H7 (cell line): ENCODE data around the gene CRLF3. TPM values are rescaled to one million over a fixed set of nuclear protein-coding genes. Genes with fewer than 3 reads are reported as not detected.

Source experiments
- DNase-seq: peaks from one replicate; pipeline ENCODE4 v3.0.0; 2012
- H3K27me3 ChIP-seq: 2 replicates; pipeline ENCODE4 v1.6.0; 2011; ENCODE audit warnings: mild to moderate bottlenecking, low read length; ENCODE audit not compliant: control insufficient read depth, insufficient read depth
- H3K36me3 ChIP-seq: replicated peaks from 2 replicates; pipeline ENCODE4 v1.5.1; 2011; ENCODE audit warnings: low read length; ENCODE audit not compliant: control insufficient read depth, insufficient read depth
- H3K4me3 ChIP-seq: 2 replicates; pipeline ENCODE4 v1.5.1; 2011; ENCODE audit warnings: low read depth, mild to moderate bottlenecking, control low read depth, low read length, moderate library complexity; ENCODE audit not compliant: insufficient read depth
- total RNA-seq: library from RNA; depleted of rRNA; stranded (reverse); fragments of >200 nt; shearing (Covaris generic); gene quantifications from 2 replicates; pipeline ENCODE4 v1.2.3, GENCODE V29; 2014; rRNA removed

CRLF3 gene, protein sequence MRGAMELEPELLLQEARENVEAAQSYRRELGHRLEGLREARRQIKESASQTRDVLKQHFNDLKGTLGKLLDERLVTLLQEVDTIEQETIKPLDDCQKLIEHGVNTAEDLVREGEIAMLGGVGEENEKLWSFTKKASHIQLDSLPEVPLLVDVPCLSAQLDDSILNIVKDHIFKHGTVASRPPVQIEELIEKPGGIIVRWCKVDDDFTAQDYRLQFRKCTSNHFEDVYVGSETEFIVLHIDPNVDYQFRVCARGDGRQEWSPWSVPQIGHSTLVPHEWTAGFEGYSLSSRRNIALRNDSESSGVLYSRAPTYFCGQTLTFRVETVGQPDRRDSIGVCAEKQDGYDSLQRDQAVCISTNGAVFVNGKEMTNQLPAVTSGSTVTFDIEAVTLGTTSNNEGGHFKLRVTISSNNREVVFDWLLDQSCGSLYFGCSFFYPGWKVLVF
- 18.4 and 22.5 TPM in 2 replicates for total RNA-seq

DNA sequence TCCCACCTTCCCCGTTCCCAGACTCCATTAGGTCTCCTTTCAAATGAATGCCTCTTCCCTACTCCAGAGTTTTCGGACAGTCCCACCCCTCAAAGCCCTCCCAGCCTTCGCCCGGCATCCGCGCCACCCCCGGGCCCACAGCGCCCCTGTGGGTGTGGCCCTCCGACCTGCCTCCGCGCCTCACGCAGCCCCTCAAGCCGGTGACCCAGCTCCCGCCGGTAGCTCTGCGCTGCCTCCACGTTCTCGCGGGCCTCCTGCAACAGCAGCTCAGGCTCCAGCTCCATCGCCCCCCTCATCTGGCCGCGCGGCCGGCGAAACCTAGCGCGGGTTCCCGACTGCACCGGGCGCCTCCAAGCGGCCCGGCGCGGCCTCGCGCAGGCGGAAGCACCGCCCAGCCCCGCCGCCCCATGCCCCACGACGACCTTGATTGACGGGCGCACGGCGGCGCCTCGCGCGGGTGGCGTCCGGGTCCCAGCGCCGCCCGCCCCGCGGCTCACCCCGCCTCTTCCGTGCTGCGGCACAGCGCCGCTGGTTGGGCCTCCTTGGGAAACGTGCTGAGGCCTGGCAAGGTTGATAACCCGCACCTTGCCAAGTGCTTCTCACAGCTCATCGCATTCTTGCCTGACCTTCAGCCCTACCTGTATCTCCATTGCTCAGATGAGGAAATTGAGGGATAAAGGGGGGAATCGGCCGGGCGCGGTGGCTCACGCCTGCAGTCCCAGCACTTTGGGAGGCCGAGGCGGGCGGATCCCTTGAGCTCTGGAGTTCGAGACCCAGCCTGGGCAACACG, at the start of gene CRLF3:
Gene CRLF3 (minus strand): TSS at position 337 of the 790 bp plus-strand sequence. CDS start 41 bp downstream, at position 296.
- DNase-seq = peak; percentile 99
- peak within 1 kb of the TSS; percentile 86 for H3K4me3 ChIP-seq
- H3K27me3 ChIP-seq = no peaks in the 10 kb centered on the region
- no peaks in the 10 kb centered on the region for H3K36me3 ChIP-seq

DNA sequence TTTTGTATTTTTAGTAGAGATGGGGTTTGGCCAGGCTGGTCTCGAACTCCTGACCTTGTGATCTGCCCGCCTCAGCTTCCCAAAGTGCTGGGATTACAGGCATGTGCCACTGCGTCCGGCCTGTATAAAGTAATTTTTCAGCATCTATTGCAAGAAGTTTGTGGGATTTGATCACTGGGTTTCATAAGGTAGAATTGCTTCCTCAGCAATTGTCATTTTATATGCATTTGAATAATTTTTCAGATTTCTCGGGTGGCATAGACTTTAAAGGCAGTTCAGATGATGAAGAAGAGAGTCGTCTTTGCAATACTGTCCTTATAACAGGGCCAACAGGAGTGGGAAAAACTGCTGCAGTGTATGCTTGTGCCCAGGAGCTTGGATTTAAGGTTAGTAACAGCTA, 44.5 kb upstream of the CRLF3 start:
- Histone ChIP-seq H3K36me3 (peaks cover 16% of the 10 kb centered on the region), H3K27me3 (no peaks in the 10 kb centered on the region), H3K4me3 (no peak overlapping the region)
- DNase-seq = no peak

DNA sequence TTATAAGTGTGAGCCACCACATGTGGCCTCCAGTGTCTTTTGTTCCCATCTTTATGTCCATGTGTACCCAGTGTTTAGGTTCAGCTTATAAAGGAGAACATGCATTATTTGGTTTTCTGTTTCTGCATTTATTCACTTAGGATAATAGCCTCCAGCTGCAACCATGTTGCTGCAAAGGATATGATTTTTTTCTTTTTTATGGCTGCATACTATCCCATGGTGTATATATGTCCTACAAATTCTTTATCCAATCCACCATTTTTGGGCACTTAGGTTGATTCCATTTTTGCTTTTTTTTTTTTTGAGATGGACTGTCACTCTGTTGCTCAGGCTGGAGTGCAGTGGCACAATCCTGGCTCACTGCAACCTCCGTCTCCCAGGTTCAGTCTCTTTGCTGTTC, 40.1 kb upstream of the CRLF3 start:
- Histone ChIP-seq H3K36me3 (peaks cover 17% of the 10 kb centered on the region), H3K27me3 (no peaks in the 10 kb centered on the region), H3K4me3 (no peak overlapping the region)
- DNase-seq = no peak

DNA sequence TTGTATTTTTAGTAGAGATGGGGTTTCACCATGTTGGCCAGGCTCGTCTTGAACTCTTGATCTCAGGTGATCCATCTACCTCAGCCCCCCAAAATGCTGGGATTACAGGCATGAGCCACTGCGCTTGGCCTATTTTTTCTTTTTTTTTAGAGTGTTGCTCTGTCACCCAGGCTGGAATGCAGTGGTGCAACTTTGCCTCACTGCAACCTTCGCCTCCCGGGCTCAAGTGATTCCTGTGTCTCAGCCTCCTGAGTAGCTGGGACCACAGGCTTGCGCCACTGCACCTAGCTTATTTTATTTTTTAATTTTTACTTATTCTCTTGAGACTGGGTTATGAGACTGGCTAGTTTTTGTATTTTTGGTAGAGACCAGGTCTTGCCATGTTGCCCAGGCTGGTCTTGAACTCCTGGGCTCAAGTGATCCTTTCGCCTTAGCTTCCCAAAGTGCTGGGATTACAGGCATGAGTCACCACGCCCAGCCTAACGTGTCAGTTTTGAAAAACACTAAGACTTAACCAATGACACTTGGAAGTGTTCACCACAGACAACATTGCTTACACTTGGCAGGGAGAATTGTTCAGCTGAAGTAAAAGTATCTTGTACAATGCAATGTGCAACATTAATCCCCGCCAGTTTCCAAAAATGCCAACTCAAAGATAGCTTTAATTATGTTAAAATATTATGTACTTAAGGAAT, 34.2 kb upstream of the CRLF3 start:
- no peak for DNase-seq
- Histone ChIP-seq H3K27me3 (no peaks in the 10 kb centered on the region), H3K36me3 (peaks cover 5% of the 10 kb centered on the region), H3K4me3 (no peak overlapping the region)

DNA sequence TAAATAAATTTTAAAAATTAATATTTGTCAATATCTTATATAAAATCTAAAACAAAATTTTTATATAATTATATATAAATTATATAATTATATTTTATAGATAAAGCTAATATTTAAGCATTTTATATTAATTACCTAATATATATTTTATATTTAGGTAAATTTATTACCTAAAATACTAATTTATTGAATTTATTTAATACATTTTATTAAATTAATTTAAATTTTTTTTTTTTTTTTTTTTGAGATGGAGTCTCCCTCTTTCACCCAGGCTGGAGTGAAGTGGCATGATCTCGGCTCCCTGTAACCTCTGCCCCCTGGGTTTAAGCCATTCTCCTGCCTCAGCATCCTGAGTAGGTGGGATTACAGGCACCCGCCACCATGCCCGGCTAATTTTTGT, 29.7 kb upstream of the CRLF3 start:
- H3K4me3 ChIP-seq = no peak overlapping the region
- H3K27me3 ChIP-seq = no peaks in the 10 kb centered on the region
- peaks cover 6% of the 10 kb centered on the region for H3K36me3 ChIP-seq
- no peak for DNase-seq

DNA sequence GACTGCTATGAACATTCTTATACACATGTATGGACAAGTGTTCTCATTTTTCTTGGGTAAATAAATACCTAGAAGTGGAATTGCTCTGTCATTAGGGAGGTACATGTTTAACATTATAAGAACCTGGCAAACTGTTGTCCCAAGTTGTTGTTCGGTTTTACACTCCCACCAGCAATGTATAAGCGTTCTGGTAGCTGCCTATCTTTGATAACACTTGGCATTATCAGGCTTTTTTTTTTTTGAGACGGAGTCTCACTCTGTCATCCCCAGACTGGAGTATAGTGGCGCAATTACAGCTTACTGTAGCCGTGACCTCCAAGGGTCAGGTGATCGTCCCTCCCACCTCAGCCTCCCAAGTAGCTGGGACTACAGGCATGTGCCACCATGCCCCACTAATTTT, 23.5 kb upstream of the CRLF3 start:
- DNase-seq = no peak
- Histone ChIP-seq H3K4me3 (no peak overlapping the region), H3K36me3 (peaks cover 10% of the 10 kb centered on the region)

DNA sequence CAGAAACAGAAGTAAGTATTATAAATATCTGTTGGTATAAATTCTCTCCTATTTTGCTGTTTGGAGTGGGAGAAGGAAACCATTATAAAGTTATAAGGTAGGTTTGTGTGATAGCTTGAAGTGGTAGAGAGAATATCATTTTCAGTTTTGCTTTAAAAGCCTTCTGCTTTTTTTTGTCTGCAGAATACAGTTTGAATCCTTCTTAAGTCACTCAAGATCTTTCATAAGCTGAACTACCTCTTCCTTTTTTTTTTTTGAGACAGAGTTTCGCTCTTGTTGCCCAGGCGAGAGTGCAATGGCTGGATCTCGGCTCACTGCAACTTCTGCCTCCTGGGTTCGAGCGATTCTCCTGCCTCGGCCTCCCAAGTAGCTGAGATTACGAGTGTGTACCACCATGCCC, 16.3 kb upstream of the CRLF3 start:
- no peak for DNase-seq
- no peak overlapping the region for H3K4me3 ChIP-seq
- H3K36me3 ChIP-seq = peaks cover 9% of the 10 kb centered on the region
- no peaks in the 10 kb centered on the region for H3K27me3 ChIP-seq

More for the DNA sequence above, 23.5 kb upstream of the CRLF3 start:
- H3K27me3 ChIP-seq = no peaks in the 10 kb centered on the region

DNA sequence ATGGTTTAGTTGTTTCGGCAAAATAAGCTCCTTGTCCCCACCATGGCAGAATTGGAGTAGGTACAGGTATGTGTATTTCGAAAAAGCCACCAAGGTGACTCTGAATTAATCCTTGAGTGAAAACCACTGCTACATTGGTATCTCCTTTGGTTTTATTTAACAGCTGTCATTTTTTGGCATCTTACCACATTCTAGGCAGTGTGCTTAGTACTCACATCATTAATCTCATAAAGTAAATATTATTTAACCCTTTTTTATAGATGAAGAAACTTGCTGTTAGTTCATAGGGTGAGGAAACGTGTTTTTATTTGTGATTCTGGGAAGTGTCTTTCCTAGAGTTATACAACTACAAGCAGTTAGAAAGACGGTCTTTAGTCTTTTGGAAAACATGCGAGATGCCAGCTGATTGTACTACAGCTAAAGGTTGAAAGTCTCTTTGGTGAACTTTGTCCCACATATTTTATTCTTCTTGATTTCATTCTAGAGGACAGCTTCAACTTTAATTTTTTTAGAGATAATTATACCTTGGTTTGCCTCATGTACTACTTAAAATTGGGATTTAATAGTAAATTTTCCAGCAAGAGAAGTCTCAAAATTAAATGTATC, 13.8 kb upstream of the CRLF3 start:
- H3K27me3 ChIP-seq = no peaks in the 10 kb centered on the region
- DNase-seq = no peak
- H3K36me3 ChIP-seq = peaks cover 7% of the 10 kb centered on the region
- H3K4me3 ChIP-seq = no peak overlapping the region

DNA sequence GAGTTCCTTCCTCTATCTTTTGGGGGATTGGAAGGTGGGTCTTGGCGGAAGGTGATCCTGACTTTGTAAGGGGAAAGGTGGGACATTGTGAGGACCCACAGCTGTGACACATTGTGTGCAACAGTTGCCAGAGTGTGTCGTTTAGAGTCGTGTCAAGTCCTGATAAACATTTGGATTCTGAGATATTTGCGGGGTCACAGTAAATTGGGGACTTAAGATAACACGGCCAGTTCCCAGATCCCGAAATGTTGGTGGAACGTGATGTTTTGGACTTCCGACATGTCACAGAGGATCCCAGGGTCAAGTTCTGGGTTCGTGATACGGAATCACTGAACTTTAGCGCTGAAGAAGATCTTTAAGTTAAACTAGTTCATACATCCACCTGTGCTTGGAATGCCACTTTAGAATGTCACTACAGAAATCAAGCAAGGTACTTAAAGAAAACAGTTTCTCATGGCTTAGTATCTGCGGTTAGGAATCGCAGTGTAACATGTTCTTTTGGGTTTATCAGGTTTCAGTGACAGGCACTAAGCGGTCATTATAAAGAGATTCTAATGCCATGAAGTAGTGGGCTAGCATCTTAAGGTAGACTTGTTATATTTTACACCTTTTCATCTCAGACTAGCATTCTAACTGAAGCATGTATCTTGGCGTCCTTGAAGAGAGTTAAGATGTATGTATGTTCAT, 8.1 kb upstream of the CRLF3 start:
- no peak for DNase-seq
- no peaks in the 10 kb centered on the region for H3K27me3 ChIP-seq
- H3K36me3 ChIP-seq = no peaks in the 10 kb centered on the region
- H3K4me3 ChIP-seq = peak overlapping the region; percentile 84

DNA sequence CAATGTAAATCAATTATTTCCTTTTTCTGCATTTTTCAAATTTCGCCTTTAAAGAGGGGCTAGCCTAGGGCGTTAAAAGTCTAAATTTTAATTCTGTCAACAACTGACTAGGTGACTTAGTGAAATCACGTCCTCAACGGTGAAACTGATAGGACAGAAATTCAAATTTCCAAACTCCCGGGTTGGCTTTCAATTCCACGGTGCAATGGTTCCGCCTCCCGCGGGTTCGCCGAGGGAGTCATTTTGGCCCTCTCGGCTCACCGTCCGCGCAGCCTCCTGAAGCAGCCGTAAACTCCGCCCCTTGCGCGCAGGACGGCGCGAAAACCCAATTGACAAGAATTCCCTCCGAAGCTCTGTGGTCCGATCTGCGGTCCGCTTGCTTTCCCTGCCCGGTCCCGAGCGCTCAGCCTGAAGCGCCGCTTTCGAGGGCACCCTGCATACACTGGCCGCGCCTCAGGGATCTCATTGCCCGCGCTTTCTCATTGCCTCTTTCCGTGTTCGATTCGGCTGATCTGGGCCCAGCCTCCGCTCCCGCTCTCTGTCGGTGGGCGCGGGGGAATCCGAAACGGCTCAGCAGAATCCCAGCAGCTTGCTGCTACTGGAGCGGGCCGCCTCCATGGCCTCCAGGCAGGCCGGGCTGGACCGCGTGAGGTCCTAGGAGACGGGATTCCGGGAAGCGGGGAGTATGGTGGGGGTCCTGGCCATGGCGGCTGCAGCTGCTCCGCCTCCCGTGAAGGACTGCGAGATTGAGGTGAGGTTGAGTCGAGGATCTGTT, 7.4 kb upstream of the CRLF3 start, which contains the start of gene ATAD5:
Gene ATAD5 (plus strand): TSS at position 304 of the 775 bp plus-strand sequence. CDS start 382 bp downstream, at position 686.
- peak; percentile 88 for DNase-seq
- H3K27me3 ChIP-seq = no peaks in the 10 kb centered on the region
- no peaks in the 10 kb centered on the region for H3K36me3 ChIP-seq
- H3K4me3 ChIP-seq = peak within 1 kb of the TSS; percentile 84

DNA sequence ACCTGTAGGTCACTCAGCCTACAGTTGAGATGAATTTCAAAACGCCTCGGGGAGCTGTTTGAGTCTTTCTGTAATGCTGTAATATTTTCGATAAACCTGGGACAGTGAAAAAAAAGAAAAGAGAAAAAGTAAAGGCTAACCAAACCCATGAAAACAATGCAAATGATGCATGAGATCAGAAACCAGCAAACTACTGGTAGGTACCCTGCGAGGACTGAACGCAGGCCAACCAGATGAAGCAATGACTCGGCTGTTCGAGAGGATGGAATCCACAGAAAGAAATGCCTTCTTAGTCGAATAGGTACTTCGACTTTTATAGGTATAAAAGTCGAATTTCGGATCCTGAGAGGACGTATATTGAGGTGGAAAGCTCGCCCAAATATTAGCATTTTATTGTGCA, 6.8 kb upstream of the CRLF3 start:
- no peaks in the 10 kb centered on the region for H3K36me3 ChIP-seq
- H3K27me3 ChIP-seq = no peaks in the 10 kb centered on the region
- peak; percentile 59 for DNase-seq
- H3K4me3 ChIP-seq = peak overlapping the region; percentile 84

DNA sequence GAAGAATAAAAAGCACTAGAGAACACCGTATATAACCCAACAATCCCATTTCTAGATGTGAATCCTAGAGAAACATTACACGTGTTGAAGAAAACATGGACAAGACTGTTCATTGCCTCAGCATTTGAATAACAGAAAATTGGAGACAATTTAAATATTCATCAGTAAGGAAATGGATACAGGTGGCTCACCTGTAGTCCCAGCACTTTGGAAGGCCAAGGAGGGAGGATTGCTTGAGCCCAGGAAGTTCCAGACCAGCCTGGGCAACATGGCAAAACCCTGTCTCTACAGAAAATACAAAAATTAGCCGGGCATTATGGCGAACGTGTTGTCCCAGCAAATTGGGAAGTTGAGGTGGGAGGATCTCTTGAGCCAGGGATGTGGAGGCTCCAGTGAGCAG, 4.5 kb upstream of the CRLF3 start:
- Histone ChIP-seq H3K36me3 (no peaks in the 10 kb centered on the region), H3K4me3 (no peak overlapping the region), H3K27me3 (no peaks in the 10 kb centered on the region)
- DNase-seq = no peak

DNA sequence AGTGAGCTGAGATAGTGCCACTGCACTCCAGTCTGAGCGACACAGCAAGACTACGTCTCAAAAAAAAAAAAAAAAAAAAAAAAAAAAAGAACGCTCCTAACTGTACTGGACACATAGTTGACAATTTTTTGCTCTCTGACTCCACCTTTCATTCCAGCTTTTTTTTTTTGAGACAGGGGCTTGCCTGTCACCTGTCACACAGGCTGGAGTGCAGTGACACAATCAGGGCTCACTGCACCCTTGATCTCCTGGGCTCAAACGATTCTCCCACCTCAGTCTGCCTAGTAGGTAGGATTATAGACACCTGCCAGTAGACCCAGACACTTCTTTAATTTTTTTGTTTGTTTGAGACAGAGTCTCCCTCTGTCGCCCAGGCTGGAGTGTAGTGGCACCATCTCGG, 2.6 kb upstream of the CRLF3 start:
- DNase-seq = no peak
- H3K4me3 ChIP-seq = no peak overlapping the region
- no peaks in the 10 kb centered on the region for H3K27me3 ChIP-seq
- H3K36me3 ChIP-seq = no peaks in the 10 kb centered on the region
